ENCODE data around the gene EXD1. TPM values are rescaled to one million over a fixed set of nuclear protein-coding genes. Genes with fewer than 3 reads are reported as not detected.

The EXD1 gene
- total and polyA plus RNA-seq, 9 of the 15 experiments (the other 6 are each of a cell fraction or from before 2014, with no cell fraction given): not detected

GRCh38 chr15:41230650-41231421 lies at the start of gene EXD1, which contains the start of gene CHP1 (continued):
- TF ChIP-seq ZNF780A (CRISPR knock-in tag; IDR thresholded peaks at IDR 0.05) (no peak), SMARCA4 (IDR thresholded peaks at IDR 0.05) (peak; percentile 21; the same call in 1 of the 2 replicates), HNRNPH1 (optimal IDR thresholded peaks at IDR 0.05; ENCODE audit: low read depth, low read length) (no peak), BRCA1 (IDR thresholded peaks at IDR 0.05) (no peak), BRCA1 (CRISPR knock-in tag; IDR thresholded peaks at IDR 0.05) (0 out of 2 replicates have a peak, but pooled peaks have one; percentile 16), ADNP (tag; IDR thresholded peaks at IDR 0.05) (peak; percentile 82), ZNF655 (CRISPR knock-in tag; IDR thresholded peaks at IDR 0.05) (no peak), ZNF133 (CRISPR knock-in tag; IDR thresholded peaks at IDR 0.05) (0 out of 2 replicates have a peak, but pooled peaks have one; percentile 47), TCF7L2 (IDR thresholded peaks at IDR 0.05; ENCODE audit: low read depth, low read length) (0 out of 2 replicates have a peak, but pooled peaks have one; percentile 45), ZNF280A (IDR thresholded peaks at IDR 0.05; ENCODE audit: low read depth, partially characterized antibody) (no peak), ZNF23 (CRISPR knock-in tag; IDR thresholded peaks at IDR 0.05) (no peak), DPF2 (IDR thresholded peaks at IDR 0.05) (peak; percentile 70; the same call in 1 of the 2 replicates), TEAD1 (CRISPR knock-in tag; IDR thresholded peaks at IDR 0.05) (peak; percentile 21 to 94; a peak in 2 of 4 replicates), HOMEZ (CRISPR knock-in tag; IDR thresholded peaks at IDR 0.05) (no peak), BACH1 (tag; IDR thresholded peaks at IDR 0.05) (no peak), CBX8 (IDR thresholded peaks at IDR 0.05; ENCODE audit: borderline replicate concordance, extremely low read depth, low read depth, low read length, poor library complexity, severe bottlenecking) (no peak), DIDO1 (tag; IDR thresholded peaks at IDR 0.05; ENCODE audit: low read depth) (no peak), ZNF121 (CRISPR knock-in tag; conservative IDR thresholded peaks at IDR 0.05) (no peak)
- TF ChIP-seq, protein P1, sequence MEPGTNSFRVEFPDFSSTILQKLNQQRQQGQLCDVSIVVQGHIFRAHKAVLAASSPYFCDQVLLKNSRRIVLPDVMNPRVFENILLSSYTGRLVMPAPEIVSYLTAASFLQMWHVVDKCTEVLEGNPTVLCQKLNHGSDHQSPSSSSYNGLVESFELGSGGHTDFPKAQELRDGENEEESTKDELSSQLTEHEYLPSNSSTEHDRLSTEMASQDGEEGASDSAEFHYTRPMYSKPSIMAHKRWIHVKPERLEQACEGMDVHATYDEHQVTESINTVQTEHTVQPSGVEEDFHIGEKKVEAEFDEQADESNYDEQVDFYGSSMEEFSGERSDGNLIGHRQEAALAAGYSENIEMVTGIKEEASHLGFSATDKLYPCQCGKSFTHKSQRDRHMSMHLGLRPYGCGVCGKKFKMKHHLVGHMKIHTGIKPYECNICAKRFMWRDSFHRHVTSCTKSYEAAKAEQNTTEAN (CRISPR knock-in tag; IDR thresholded peaks at IDR 0.05): peak; percentile 92
- TF ChIP-seq, protein P2, sequence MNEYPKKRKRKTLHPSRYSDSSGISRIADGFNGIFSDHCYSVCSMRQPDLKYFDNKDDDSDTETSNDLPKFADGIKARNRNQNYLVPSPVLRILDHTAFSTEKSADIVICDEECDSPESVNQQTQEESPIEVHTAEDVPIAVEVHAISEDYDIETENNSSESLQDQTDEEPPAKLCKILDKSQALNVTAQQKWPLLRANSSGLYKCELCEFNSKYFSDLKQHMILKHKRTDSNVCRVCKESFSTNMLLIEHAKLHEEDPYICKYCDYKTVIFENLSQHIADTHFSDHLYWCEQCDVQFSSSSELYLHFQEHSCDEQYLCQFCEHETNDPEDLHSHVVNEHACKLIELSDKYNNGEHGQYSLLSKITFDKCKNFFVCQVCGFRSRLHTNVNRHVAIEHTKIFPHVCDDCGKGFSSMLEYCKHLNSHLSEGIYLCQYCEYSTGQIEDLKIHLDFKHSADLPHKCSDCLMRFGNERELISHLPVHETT (CRISPR knock-in tag; conservative IDR thresholded peaks at IDR 0.05 in 1 of 2, IDR thresholded peaks at IDR 0.05 in 1 of 2): peak in 1 of 2 experiments; percentile 90; a peak in 2 of 4 replicates

Data from K562 (cell line).